T-helper 1 cell treated with Interleukin-12 subunit alpha and Interleukin-12 subunit beta and Interleukin-4 antibody, amounts not matched to agents 30 ng/mL and 1 ng/mL, for 36 hours (primary cell): ENCODE data around the gene PNMA1. TPM values are rescaled to one million over a fixed set of nuclear protein-coding genes. Genes with fewer than 3 reads are reported as not detected.

Experiments
- intact Hi-C: fragments of 100-400 bp; cut with micrococcal nuclease; formaldehyde crosslinking; loops from one replicate; pipeline ENCODE4 v1.15.1; 2024
- total RNA-seq: library from RNA; stranded (reverse); gene quantifications from 2 replicates; pipeline ENCODE4 v1.2.3, GENCODE V29; 2022

Gene PNMA1, protein sequence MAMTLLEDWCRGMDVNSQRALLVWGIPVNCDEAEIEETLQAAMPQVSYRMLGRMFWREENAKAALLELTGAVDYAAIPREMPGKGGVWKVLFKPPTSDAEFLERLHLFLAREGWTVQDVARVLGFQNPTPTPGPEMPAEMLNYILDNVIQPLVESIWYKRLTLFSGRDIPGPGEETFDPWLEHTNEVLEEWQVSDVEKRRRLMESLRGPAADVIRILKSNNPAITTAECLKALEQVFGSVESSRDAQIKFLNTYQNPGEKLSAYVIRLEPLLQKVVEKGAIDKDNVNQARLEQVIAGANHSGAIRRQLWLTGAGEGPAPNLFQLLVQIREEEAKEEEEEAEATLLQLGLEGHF
- 18.1 and 20.3 TPM in 2 replicates for total RNA-seq

DNA sequence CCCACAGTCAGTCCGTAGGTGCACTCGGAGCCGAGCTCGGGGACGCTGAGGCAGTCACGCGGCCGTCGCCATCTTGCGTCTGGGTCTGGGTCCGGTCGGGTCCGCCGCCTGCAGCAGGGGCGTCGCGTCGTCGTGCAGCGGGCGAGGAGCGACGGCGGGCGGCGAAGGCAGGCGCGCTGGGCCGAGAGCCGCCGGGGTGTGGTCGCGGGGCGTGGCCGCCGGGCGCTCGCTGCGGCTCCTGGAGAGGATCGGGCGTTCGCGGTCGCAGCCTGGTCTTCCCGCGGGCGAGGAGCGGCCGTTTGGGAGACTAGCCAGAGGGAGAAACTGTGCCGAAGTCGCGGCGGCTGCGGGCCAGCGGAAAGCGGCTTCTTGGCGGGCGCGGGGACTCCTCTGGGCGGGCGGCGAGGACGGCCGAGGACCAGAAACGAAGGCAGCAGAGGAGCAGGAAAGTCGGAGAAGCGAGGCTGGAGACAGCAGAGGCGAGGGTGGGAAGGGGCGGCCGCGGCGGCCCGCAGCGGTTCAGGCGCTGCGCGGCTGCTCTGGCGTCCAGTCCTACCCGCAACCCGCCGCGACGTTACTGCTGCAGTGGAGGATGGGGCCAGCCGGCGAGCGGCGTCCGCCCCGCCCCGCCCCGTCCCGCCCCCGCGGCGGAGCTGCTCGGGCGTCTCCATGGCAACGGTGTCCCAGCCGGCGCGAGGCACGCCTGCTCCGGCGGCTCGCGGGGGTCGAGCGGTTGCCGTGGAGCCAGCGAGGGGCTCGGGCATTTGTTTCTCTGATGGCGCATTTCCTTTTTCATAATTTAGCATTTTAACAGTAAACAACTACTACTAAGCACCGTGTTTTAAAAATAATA is at the start of gene PNMA1:
Gene PNMA1, minus strand, starts transcription at position 582 of the 853 bp plus-strand sequence. CDS start 745 bp downstream, outside the sequence.
- intact Hi-C loops, result loop anchor here (1.0 to 5.0 kb wide), 10 partner anchors 29 to 655 kb away; partner anchors contain the start of genes ALDH6A1, BBOF1, COQ6 and ENTPD5

DNA sequence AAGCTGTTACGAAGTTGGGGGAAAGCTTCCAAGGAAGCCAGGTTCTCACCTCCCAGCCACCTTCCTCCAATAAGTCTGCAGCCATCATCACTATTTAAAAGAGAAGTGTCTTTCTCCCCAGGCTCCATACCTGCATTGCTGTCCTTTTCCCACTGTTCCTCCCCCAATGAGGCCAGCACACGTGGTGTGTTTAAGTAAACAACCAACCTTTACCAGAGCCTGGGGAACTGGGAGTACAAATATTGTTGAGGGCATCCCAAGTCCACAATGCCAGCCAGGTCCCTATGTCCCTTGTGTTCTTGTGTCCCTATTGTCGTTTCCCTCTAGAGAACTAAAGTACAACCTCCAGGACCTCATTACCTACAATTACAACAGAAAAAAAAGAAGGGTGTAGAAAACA is 49.2 kb upstream of the PNMA1 start:
- intact Hi-C loops, result no loop called here

DNA sequence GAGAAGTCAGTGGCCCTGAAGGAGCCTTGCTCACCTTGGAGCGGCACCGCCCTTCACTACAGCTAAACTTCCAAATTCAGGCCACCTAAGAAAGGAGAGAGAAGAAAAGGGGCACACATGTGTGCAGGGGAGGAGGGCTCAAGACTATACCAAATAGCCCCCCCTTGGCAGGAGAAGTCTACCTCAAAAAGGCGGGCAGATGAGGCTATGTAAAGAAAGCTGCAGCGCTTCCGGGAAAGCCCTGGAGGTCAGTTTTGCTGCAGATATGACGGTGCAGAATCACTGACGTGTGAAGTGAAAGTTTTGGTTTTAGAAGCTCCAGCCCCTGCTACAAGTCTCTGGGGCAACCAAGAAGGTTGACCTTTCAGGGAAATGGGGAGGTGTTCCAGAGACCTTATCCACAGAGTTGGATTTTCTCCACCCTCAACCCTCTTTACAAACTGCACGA is 48.2 kb upstream of the PNMA1 start:
- intact Hi-C loops, result no loop called here

DNA sequence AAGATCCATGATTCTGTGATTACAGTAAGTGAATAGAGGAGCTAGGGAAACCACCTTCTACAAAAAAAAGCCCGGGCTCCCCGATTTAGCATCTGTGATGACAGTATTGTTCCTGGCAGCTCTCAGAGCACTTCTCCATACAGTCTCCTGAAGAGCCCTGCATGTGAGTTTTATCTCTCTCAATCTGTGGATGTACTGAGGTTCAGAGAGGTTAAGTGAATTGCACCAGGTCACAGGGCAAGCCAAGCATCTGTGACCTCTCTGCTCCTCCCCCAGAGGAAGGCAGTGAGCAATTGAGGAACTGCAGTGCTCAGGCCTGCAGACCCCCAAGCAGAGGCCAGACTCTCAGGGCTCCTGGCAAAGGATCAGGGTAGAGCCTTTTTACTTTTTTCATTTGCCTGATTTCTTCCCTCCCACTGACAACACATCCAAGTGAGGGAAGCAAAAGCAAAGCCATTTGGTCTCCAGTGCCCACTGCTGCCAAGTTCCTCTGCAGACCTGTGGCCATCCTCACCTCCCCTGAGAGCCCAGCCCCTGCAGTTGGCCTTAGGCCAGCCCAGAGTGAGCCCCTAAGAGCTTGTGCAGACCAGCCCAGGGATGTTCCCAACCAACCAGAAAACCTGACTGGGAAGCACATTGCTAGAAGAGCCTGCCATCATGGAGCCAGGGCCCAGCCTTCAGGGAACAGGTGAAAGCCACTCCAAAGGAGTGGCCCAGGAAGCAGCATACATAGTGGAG is 47.6 kb upstream of the PNMA1 start:
- intact Hi-C loops, result loop anchor here (2.0 kb wide), 1 partner anchor 271 kb away; the partner anchor contains the start of gene RIOX1

DNA sequence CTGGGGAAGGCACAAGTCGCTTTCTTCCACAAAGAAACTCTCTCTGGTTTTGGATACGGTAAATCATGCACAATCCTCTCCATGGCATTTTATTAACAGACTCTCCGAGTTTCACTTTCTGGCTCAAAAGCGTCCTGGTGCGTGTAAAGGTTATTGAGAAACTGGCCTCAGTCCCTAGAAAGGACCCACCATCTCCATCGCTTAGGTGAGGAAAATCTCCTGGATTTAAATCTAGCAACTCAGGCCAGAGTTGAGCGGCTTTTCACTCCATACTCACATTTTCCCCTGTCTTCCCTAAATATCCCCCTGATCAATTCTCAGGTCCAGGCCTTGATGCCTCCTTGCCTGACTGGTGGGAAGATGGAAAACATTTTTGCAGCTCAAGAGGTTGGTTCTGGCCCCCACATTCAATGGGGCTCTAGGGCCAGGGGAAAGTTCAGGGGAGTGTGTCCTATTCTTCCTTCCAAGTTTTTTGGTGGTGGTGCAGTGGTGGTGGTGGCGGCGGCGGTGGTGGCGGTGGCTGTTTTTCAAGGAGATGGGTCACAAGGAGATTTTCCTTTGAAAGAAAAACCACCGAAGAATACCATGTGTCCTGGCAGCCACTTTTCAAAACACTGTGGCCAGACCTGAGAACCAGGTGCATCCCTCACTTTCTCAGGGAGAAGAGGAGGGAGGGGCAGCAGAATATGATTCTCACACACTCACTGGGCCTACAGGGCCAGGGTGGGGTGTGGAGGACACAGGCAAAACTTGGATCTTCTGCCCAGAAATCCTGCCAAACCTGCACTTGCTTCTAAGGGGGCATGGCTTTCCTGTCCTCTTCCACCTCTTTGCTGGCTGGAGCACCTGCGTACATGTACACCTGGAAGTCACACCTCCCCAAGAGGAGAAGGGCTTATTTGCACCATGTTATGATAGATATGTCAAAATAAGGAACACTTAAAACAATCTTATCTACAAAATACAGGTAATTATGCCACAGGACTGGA is 46.7 kb upstream of the PNMA1 start:
- intact Hi-C loops, result loop anchor here (1.0 to 2.0 kb wide), 11 partner anchors 10 to 323 kb away; partner anchors contain the start of genes ALDH6A1, BBOF1, DNAL1 and ENTPD5

DNA sequence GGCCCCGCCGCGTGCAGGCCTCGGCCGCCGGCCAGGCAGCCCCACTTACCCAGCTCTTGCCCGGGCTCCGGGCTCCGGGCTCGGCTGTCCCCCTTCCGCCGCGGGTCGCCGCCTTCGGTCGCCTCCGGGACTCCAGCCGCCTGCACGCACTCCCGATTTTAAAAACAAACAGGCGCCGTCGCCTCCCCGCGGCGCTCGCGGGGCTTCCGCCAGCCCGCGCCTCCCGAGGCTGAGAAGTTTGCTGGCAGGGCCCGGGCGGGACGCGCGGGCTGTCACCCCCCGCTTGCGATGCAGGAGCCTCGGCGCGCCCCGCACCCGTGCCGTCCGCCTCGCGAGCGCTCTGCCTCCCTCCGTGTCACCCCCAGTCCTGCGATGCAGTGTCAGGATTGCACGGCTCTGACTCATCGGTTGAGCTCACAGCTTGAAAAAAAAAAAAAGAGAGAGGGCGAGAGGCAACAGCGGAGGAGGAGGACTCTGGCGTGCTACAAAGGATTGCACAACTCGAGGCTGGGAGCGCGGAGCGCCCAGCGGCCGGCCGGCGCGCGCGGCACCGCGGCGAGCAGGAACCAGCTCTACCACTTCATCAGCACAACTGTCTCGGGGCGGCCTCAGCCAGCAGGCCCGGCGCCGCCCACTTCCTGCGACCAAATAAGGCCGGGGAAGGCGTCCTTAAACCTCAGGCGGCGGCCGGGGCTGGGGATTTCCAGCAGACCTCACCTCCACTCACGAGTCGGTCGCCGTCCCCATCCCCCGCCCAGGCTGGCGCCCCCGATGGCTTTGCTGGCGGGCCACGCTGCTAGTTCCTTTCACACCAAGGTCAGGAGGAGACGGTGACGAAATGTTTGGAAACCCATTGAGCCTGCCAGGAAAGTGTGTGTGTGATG is 45.8 kb upstream of the PNMA1 start:
- intact Hi-C loops, result loop anchor here (1.0 to 2.0 kb wide), 11 partner anchors 11 to 324 kb away; partner anchors contain the start of genes ALDH6A1, BBOF1, DNAL1 and ENTPD5

DNA sequence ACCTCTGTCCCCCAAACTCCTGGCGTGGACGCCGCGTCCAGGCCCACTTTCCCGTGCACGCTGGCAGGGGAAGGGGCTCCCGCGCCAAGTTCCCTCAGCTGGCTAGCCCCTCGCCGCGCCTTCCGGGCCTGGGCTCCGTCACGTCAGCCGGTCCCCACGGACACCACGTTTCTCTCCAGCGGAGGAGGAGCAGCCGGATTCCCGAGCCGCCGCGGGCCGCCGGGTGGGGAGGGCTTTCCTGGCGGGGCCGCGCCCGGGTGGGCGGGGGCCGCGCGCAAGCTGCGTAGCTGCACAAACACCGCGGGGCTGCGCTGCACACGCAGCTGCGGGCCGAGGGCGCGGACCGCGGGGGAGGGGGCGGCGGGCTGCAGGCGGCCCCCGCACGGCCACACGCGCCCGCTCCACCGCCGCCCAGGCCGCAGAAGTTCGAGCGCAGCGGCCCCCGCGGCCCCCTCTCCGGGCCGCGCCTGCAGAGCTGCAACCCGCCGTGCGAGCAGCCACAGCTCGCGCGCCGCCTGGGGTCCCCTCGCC is 45.1 kb upstream of the PNMA1 start:
- intact Hi-C loops, result no loop called here

DNA sequence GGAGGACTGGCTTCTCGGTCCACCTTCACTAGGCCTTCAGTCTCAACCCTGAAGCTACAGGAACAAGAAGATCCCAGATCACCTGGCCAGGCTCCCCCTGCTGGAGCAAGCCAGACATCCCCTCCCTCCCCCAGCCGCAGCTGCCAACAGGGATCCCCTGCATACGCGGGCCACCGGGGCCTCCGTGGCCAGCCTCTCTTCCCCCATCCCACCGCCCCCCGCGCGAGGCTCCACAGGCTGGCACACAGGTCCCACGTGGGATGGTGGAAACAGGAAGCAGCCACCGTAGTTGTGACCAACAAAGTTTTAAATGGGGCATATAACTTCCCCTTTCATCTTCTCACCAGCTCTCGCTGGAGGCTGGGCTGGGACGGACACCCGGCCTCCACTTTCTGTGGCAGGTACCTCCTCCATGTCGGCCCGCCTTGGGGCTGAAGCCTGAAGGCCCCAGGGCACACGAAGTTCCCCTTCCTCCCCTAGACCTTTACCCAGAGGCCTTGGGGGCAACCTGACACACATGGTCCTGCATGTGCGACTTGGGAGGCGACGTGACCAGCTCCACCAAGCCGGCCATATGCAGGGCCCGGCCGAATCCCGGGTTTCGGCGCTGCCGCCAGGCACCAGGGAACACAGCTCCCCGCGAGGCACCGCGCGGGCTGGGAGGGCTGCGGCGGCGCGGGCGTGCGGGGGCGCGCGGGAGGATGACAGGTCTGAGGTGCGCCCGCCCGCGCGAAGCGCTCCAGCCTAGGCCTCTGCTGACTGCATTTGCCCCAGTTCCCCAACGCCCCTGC is 44.4 kb upstream of the PNMA1 start:
- intact Hi-C loops, result loop anchor here (1.0 kb wide), 1 partner anchor 17 kb away; no protein-coding TSS in a partner anchor

DNA sequence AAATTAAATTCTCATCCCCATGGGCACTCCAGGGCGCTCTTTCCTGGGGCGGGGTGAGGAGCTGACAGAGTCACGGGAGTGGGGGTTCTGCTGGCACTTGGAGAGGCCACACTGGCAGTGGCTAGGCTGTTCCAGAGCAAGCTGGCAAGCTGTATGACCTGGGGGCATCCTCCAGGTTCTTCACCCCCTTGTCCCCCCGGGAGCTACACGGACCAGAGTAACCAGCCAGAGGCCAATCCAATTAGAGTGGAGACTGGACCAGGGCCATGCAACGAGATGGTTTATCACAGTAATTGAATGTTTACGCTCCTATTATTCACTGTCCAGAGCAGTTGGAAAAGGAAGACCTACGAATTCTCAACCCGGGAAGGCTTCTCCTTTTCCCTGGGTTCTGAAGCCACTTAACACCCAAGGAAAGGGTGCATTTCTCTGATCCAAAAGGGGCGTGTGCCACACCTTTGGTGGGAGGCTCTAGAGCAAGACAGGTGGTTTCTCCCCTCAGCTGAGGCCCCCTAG is 43.8 kb upstream of the PNMA1 start:
- intact Hi-C loops, result loop anchor here (1.0 kb wide), 1 partner anchor 17 kb away; no protein-coding TSS in a partner anchor

DNA sequence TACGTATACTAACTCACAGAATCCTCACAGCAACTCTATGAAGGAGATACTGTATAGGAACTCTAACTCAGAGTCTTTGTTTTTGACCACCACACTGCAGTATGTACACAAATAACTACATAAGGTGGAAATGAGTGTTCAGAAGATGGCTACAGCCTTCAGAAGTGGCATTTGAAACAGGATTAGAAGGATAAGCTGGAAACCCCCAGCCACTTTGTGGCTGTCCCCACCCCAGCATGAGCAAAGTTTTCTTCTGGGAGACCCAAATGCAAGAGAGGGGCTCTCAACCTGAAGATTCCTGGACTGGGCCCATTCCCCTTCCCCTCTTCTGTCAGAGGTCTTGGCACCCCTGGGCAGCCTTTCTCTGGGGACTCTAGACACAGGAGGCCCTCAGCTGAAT is 43.2 kb upstream of the PNMA1 start:
- intact Hi-C loops, result no loop called here

DNA sequence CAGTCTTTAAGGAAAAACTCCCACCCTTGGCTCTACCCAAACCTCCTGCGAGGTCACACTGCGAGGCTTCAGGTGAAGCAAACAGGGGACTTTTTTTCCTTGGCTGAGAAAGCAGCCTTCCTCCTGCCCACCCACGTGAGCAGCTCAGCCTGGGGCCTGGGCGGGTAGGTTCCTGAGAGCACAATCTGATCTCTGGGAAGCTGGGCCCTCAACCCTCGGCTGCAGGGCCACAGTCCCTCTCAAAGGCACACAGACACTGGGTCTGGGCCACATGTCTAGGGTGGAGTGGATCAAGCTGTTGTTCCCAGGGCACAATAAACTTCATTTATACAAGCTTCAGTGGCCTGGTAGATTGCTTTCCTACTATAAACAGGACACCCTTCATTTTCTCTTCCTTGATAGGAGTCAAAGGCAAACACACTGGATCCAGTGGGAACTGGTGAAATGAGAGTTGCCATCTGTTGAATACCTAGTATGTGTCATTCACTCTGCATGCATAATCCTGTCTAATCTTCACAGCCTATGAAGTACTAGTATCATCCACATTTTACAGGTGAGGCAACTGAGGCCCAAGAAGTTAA is 41.3 kb upstream of the PNMA1 start:
- intact Hi-C loops, result no loop called here

DNA sequence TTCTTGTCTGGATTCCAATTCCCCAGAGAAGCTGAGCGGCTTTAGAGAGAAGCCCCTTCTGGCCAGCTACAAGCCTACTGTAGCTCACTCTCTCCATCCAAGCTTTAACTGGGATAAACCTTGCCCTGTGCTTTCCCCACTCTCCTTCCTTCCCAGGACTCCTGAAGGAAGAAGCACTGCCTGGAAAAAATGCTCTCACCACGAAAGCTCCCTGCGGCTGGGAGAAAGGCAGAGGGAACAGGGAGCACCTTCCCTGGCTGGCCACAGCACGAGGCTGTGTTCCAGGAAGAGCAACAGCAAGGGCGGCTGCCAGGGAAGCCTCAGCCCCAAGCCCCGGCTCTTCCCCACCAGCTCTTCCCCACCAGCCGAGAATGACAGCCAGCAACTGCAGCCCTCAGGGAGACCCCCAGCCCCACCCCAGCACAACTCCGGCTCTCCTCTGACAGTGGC is 40.8 kb upstream of the PNMA1 start:
- intact Hi-C loops, result loop anchor here (1.0 kb wide), 1 partner anchor 14 kb away; no protein-coding TSS in a partner anchor

DNA sequence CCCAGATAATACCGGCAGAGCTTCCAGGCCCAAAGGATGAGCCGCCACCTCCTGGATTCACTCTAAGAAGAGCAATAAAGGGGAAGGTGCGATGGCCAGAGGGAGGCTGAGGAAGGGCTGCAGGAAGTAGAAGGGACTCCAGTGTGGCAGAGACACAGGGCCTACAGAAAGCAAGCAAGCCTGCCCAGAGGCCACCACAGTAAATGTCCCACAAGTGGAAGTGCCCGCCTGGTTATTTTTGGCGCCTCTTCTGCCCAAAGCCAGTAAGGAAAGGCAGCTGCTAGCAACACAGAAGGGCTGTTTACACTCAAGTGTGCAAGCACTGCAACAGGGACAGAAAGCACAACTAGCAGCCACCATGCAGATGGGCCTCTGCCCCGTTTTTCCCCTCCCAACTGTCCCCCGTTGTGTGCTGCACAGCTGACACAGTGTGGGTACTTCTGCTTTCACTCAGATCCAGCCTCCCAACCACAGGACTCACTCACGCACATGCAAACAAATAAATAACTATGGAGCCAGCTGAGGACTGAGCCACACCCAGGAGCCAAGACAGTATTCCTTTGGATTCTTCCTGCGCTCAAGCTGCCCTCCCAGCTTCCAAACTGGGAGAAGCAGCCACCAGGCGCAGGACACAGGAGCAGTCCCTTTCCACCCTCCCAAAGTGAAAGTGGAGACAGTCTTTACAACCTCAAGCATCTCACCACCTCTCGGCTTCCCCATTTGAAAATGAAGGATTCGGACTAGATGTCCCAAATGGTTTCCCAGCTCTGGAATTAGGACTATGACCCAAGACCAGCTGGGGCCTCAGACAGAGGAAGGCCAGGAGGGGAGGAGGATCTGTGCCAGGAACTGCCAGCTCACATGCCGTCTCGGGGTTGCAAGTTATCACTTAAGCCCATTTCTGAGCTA is 40.0 kb upstream of the PNMA1 start:
- intact Hi-C loops, result loop anchor here (1.0 kb wide), 1 partner anchor 13 kb away; no protein-coding TSS in a partner anchor

DNA sequence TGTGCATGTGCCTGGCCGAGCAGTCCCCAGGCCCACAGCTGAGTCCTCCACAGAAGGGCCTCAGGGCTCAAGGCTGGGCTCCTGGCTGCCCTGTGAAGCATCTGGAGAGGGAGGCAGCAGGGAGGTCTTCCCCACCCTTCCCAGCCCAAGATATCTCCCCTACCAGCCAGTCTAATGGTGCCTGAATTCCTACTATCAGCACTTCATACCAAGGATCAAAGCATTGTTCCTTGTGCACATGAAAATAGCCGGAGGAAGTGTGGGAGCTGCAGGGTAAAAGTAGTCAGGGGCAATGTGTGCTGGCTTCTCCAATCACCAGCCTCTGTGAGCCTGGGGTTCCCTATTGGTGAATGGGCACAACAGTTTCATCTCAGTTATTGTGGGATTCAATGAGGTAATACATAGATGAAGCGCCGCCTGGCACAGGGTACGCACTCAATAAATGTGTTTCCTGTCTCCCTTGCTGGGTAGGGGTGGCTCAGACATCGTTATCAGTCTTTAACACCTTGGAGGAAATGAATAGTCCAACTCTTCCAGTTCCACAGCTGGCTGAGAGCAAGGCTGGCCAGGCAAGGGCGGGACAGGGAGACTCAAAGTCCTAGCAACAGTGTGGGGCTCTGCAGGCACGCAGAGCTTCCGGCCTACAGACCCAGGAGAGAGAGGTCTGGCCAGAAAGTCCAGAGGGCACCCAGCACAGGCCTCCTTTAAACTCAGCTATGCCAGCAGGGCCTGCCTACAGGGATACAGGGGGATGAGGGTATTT is 39.1 kb upstream of the PNMA1 start:
- intact Hi-C loops, result no loop called here
